HUES48 (cell line): ENCODE data around the gene TMEM181.
A peak's percentile ranks its signal among the peaks of the same experiment; 100 is the strongest.

Source experiments
- H3K27ac ChIP-seq: one replicate; pipeline ENCODE4 v1.7.0; 2013; ENCODE audit warnings: low read depth, low read length, inconsistent platforms
- H3K27me3 ChIP-seq: 2 replicates; pipeline ENCODE4 v1.6.1; 2013; ENCODE audit warnings: mild to moderate bottlenecking, low read length; ENCODE audit not compliant: control insufficient read depth, insufficient read depth
- H3K36me3 ChIP-seq: 2 replicates; pipeline ENCODE4 v1.6.1; 2013; ENCODE audit warnings: low read length; ENCODE audit not compliant: control insufficient read depth, insufficient read depth
- H3K4me1 ChIP-seq: 2 replicates; pipeline ENCODE4 v1.6.1; 2013; ENCODE audit warnings: mild to moderate bottlenecking, low read length; ENCODE audit not compliant: control insufficient read depth, insufficient read depth
- H3K4me3 ChIP-seq: 2 replicates; pipeline ENCODE4 v1.5.1; 2013; ENCODE audit warnings: mild to moderate bottlenecking, low read depth, low read length
- H3K9ac ChIP-seq: 2 replicates; pipeline ENCODE4 v1.6.1; 2013; ENCODE audit warnings: mild to moderate bottlenecking, low read depth, low read length, moderate library complexity
- H3K9me3 ChIP-seq: 2 replicates; pipeline ENCODE4 v1.6.1; 2013; ENCODE audit warnings: low read length; ENCODE audit not compliant: control insufficient read depth, insufficient read depth

Gene TMEM181, protein sequence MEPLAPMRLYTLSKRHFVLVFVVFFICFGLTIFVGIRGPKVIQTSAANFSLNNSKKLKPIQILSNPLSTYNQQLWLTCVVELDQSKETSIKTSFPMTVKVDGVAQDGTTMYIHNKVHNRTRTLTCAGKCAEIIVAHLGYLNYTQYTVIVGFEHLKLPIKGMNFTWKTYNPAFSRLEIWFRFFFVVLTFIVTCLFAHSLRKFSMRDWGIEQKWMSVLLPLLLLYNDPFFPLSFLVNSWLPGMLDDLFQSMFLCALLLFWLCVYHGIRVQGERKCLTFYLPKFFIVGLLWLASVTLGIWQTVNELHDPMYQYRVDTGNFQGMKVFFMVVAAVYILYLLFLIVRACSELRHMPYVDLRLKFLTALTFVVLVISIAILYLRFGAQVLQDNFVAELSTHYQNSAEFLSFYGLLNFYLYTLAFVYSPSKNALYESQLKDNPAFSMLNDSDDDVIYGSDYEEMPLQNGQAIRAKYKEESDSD

DNA sequence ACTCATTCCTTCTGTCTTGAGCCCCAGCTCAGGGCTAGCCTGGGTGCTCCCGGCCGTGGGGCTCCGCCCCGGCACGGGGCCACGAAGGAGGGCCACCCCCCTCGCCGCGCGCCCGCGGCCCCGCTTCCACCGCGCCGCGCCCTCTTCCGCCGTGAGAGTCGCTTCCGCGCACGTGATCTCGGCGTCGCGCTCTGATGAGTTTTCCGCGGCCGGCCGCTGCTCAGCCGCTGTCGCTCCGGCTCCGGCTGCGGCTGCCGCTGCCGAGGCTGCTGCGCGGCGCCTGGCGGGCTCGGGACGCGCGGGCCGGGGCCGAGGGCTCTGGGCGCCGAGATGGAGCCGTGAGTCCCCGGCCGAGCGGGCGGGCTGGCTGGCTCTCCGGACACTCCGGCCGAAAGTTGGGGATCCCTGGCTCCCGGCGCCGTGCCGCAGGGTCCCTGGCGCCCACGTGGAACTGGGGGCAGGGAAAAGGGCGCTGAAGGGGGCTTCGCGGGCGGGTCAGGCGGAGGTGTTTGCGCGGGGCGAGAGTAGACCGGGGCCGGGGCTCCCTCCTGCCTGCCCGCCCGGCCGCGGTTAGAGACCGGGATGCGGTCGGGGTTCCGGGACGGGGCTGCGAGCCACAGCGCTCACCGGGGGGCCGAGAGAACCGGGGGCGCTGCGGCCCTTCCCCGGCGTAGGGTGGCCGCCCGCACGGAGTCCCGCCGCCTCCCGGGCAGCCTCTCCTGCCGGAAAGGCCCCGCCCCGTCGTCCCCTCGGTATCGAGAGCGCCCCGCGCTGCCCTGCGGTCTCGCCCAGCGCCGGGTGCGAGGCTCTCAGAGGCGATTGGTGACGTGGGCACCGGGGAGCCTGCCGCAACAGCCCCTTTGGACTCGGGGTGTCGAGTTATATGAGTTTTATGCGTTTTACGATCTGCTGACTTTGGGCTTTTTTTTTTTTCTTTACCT is at the start of gene TMEM181:
TSS of gene TMEM181 (plus strand) at position 197 of the 941 bp plus-strand sequence. CDS start at position 331, 134 bp downstream.
- Histone ChIP-seq H3K27me3 (no peaks in the 10 kb centered on the region), H3K9ac (peak within 1 kb of the TSS; percentile 86), H3K9me3 (no peaks in the 10 kb centered on the region), H3K4me3 (peak within 1 kb of the TSS; percentile 71), H3K27ac (peak within 1 kb of the TSS; percentile 79), H3K4me1 (peaks cover 13% of the 10 kb centered on the region), H3K36me3 (no peaks in the 10 kb centered on the region)

DNA sequence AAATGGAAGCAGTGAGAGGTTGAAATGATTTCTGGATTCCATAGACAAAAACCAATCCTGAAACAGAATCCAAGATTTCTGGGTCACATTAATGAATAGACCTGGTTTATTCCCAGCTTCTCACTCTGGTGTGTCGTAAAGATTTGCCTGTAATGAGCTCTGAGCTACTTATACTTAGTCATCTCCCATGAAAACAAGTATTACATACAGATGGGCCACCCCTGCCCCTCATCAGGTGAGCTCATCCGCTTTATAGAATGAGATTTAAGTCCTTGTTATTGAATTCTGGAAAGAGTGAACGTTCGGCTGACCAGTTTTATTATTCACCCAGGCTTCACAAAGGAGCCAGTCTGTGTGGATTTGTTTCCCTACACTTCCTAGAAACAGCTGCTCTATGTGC is 47.1 kb upstream of the TMEM181 start:
- H3K4me1 ChIP-seq, result 0 out of 2 replicates have a peak, but pooled peaks cover 3% of the 10 kb centered on the region
- no peaks in the 10 kb centered on the region for H3K9me3 ChIP-seq
- H3K27me3 ChIP-seq, result no peaks in the 10 kb centered on the region
- H3K27ac ChIP-seq, result no peak overlapping the region
- no peaks in the 10 kb centered on the region; the same call in 1 of the 2 replicates for H3K36me3 ChIP-seq
- no peak overlapping the region for H3K4me3 ChIP-seq
- H3K9ac ChIP-seq, result no peak overlapping the region

DNA sequence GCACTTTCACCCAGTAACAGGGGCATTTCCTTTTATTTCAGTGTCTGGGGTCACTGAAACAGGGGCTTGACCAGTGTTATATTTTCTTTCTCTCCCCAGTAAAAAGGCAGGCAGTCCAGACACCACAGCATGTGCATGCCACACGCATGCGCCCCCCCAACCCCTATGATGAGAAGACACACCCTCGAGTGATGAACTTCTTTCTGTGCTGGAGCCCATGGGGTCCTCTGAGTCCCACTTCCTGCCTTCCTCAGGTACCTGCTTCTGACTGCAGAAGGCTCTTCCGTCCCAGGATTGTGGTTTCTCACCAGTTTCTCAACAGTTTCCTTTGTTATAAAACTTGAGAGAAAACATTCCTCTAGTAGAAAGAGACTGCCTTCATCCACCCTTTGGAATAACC is 45.7 kb upstream of the TMEM181 start:
- no peak overlapping the region for H3K9ac ChIP-seq
- no peaks in the 10 kb centered on the region for H3K36me3 ChIP-seq

GRCh38 chr6:158514991-158515390 is 44.9 kb upstream of the TMEM181 start:
- Histone ChIP-seq H3K27ac (no peak overlapping the region), H3K27me3 (no peaks in the 10 kb centered on the region), H3K9ac (no peak overlapping the region), H3K4me1 (peaks cover 9% of the 10 kb centered on the region; the same call in 1 of the 2 replicates), H3K36me3 (no peaks in the 10 kb centered on the region), H3K9me3 (no peaks in the 10 kb centered on the region), H3K4me3 (no peak overlapping the region)

More for the DNA sequence above, 45.7 kb upstream of the TMEM181 start:
- Histone ChIP-seq H3K4me3 (no peak overlapping the region), H3K9me3 (no peaks in the 10 kb centered on the region), H3K27me3 (no peaks in the 10 kb centered on the region), H3K4me1 (peaks cover 9% of the 10 kb centered on the region; the same call in 1 of the 2 replicates), H3K27ac (no peak overlapping the region)

DNA sequence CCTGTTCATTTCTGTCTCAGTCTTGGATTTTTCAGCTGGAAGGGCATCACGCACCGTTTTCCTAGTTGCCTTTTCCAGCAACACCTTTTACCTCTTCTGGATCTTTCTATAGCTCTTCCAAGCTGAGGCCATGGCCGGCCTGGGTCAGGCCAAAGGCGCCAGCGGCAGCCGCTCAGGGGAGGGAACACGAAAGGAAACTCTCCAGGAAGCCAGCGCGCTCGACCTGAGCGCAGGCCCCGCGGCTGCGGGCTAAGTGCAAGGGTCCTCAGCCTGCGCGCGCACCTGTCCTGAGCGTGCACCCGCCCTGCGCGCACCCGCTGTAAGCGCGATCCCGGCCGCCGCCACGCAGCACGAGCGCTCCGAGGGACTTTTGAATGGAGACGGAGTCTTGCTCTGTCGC is 43.8 kb upstream of the TMEM181 start:
- no peaks in the 10 kb centered on the region for H3K36me3 ChIP-seq
- no peaks in the 10 kb centered on the region for H3K27me3 ChIP-seq
- no peaks in the 10 kb centered on the region for H3K9me3 ChIP-seq
- no peak overlapping the region for H3K4me3 ChIP-seq
- peaks cover 9% of the 10 kb centered on the region; the same call in 1 of the 2 replicates for H3K4me1 ChIP-seq
- H3K9ac ChIP-seq, result no peak overlapping the region
- H3K27ac ChIP-seq, result no peak overlapping the region

- no peak overlapping the region for H3K9ac ChIP-seq
- H3K9me3 ChIP-seq, result no peaks in the 10 kb centered on the region
- no peaks in the 10 kb centered on the region for H3K36me3 ChIP-seq
- no peak overlapping the region for H3K4me3 ChIP-seq
- no peak overlapping the region for H3K27ac ChIP-seq
- H3K27me3 ChIP-seq, result no peaks in the 10 kb centered on the region
- peaks cover 9% of the 10 kb centered on the region; the same call in 1 of the 2 replicates for H3K4me1 ChIP-seq
Observed at GRCh38 chr6:158517038-158517437, 42.9 kb upstream of the TMEM181 start.

- peak overlapping the region; percentile 80 for H3K27ac ChIP-seq
- no peak overlapping the region for H3K4me3 ChIP-seq
- no peaks in the 10 kb centered on the region for H3K27me3 ChIP-seq
- H3K4me1 ChIP-seq, result peaks cover 9% of the 10 kb centered on the region; the same call in 1 of the 2 replicates
- no peaks in the 10 kb centered on the region for H3K36me3 ChIP-seq
- H3K9ac ChIP-seq, result no peak overlapping the region
- no peaks in the 10 kb centered on the region for H3K9me3 ChIP-seq
Observed at GRCh38 chr6:158517581-158517980, 42.3 kb upstream of the TMEM181 start.

GRCh38 chr6:158518191-158519127 is 41.4 kb upstream of the TMEM181 start:
- H3K9ac ChIP-seq, result no peak overlapping the region
- H3K27ac ChIP-seq, result peak overlapping the region; percentile 80
- H3K9me3 ChIP-seq, result no peaks in the 10 kb centered on the region
- H3K27me3 ChIP-seq, result no peaks in the 10 kb centered on the region
- peak overlapping the region; percentile 58 for H3K4me3 ChIP-seq
- H3K4me1 ChIP-seq, result peaks cover 9% of the 10 kb centered on the region; the same call in 1 of the 2 replicates
- no peaks in the 10 kb centered on the region for H3K36me3 ChIP-seq

DNA sequence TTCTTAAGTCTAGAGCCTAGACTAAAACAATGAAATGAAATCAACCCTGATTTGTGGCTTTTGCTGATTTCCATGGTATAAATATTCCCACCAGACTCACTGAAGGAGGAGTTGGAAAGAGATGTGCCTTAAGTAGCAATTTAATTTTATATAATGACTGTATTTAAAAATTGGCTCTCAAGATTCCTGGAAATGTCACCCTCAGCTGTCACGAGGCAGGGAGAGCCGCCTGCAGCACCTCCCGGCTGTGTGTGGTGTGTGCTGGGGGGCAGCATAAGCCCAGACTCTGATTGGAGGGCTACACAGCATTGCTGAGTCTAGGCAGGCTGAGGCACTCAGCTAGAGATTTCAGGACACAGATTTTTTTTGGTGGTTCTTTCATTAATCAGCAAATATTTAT is 40.6 kb upstream of the TMEM181 start:
- Histone ChIP-seq H3K4me1 (peaks cover 9% of the 10 kb centered on the region; the same call in 1 of the 2 replicates), H3K27me3 (no peaks in the 10 kb centered on the region), H3K36me3 (no peaks in the 10 kb centered on the region), H3K4me3 (no peak overlapping the region), H3K27ac (no peak overlapping the region), H3K9me3 (no peaks in the 10 kb centered on the region), H3K9ac (no peak overlapping the region)

GRCh38 chr6:158519761-158520160 is 40.1 kb upstream of the TMEM181 start:
- no peaks in the 10 kb centered on the region for H3K27me3 ChIP-seq
- peaks cover 9% of the 10 kb centered on the region; the same call in 1 of the 2 replicates for H3K4me1 ChIP-seq
- H3K9me3 ChIP-seq, result no peaks in the 10 kb centered on the region
- H3K36me3 ChIP-seq, result no peaks in the 10 kb centered on the region
- no peak overlapping the region for H3K27ac ChIP-seq
- H3K4me3 ChIP-seq, result no peak overlapping the region
- no peak overlapping the region for H3K9ac ChIP-seq
